GM19438 (cell line): ENCODE data around the gene MAEA.

Experiments
- ATAC-seq: cut with Tn5 transposase; IDR thresholded peaks from one replicate; pipeline ENCODE4 v1.9.1; 2021; ENCODE audit warnings: low read depth; ENCODE audit not compliant: unreplicated experiment

The MAEA gene

GRCh38 chr4:1376391-1376840 is 86.7 kb downstream of the MAEA start:
- no peak for ATAC-seq

- no peak for ATAC-seq
These were observed 87.3 kb downstream of the MAEA start for GRCh38 chr4:1376841-1377605.

GRCh38 chr4:1377606-1378261 is 88.0 kb downstream of the MAEA start:
- ATAC-seq = no peak

GRCh38 chr4:1378559-1379231 is 89.0 kb downstream of the MAEA start:
- no peak for ATAC-seq

GRCh38 chr4:1379351-1379781 is 89.7 kb downstream of the MAEA start:
- ATAC-seq = no peak

- ATAC-seq = no peak
These were observed 90.2 kb downstream of the MAEA start for GRCh38 chr4:1379801-1380331.

GRCh38 chr4:1380368-1381151 is 90.9 kb downstream of the MAEA start:
- ATAC-seq = no peak

- ATAC-seq = no peak
These were observed 91.5 kb downstream of the MAEA start for GRCh38 chr4:1381181-1381621.

GRCh38 chr4:1381944-1382541 is 92.4 kb downstream of the MAEA start:
- ATAC-seq = no peak

- no peak for ATAC-seq
These were observed 93.4 kb downstream of the MAEA start for GRCh38 chr4:1382776-1383727.

GRCh38 chr4:1383728-1384591 is 94.3 kb downstream of the MAEA start:
- no peak for ATAC-seq

- ATAC-seq = no peak
These were observed 95.1 kb downstream of the MAEA start for GRCh38 chr4:1384675-1385372.

GRCh38 chr4:1385373-1386340 is 96.0 kb downstream of the MAEA start:
- ATAC-seq = no peak
